HepG2 (cell line): Measurements from ENCODE around the gene CELA2B. TPM values are rescaled to one million over a fixed set of nuclear protein-coding genes. Genes with fewer than 3 reads are reported as not detected.
A peak's percentile ranks its signal among the peaks of the same experiment; 100 is the strongest.

ENCODE experiments used
- ATAC-seq: fragments of 200-7000 bp; cut with Tn5 transposase; 3 replicates; pipeline ENCODE4 v1.9.1; 2020; ENCODE audit warnings: mild to moderate bottlenecking, moderate library complexity
- BruUV-seq: library from RNA; stranded (reverse); fragments of 400-500 nt; replicated peaks from 2 replicates; lab custom pipeline; 2021; lab: Mats Ljungman, UMichigan
- CTCF ChIA-PET: fragments of 300-600 bp; formaldehyde crosslinking; extraction: SDS; loops from one replicate; lab custom pipeline; 2021; ENCODE audit warnings: low total read pairs, inconsistent platforms, low intra/inter-chr PET ratio; lab: Yijun Ruan, JAX
- POLR2A ChIA-PET: fragments of 350-600 bp; sonication (Branson Sonifier 250); formaldehyde crosslinking; loops from one replicate; lab custom pipeline; 2020; ENCODE audit warnings: antibody characterized with exemption, inconsistent platforms; lab: Yijun Ruan, JAX
- DNase-seq: peaks from one replicate; pipeline ENCODE4 v3.0.0-alpha.2; 2015; ENCODE audit warnings: low spot score
- FAIRE-seq: peaks from 3 replicates; lab custom pipeline; 2011; peaks lifted over from hg19 to GRCh38; lab: Jason Lieb, UNC
- H2AFZ ChIP-seq: one replicate; pipeline ENCODE4 v1.6.1; 2011; ENCODE audit warnings: low read length, inconsistent platforms
- H3K27ac ChIP-seq: fragments of 300-600 bp; 3 replicates; pipeline ENCODE4 v1.8.0; 2011; ENCODE audit warnings: mixed run types, mild to moderate bottlenecking, mixed read lengths, low read length, inconsistent platforms; ENCODE audit not compliant: insufficient read depth; ENCODE audit errors: extremely low read length
- H3K27me3 ChIP-seq, 2 experiments: fragments of 200-600 bp in 1 of 2; 2 replicates in 1 of 2; 3 replicates in 1 of 2; pipeline versions ENCODE4 v1.6.0 to v1.8.0; 2011; ENCODE audit warnings: low read length in 2 of 2, mild to moderate bottlenecking in 2 of 2, moderate library complexity in 2 of 2, inconsistent platforms in 1 of 2; ENCODE audit not compliant: insufficient read depth in 2 of 2, control insufficient read depth in 1 of 2
- H3K36me3 ChIP-seq, 2 experiments: fragments of 200-600 bp in 1 of 2; replicated peaks in 1 of 2; 2 replicates in 1 of 2; 3 replicates in 1 of 2; pipeline versions ENCODE4 v1.5.1 to v1.8.0; 2011; ENCODE audit warnings: low read length in 2 of 2, inconsistent platforms in 1 of 2; ENCODE audit not compliant: insufficient read depth in 2 of 2, control insufficient read depth in 1 of 2
- H3K4me1 ChIP-seq: 2 replicates; pipeline ENCODE4 v1.5.1; 2012; ENCODE audit warnings: low read length, inconsistent platforms; ENCODE audit not compliant: insufficient read depth
- H3K4me2 ChIP-seq: 2 replicates; pipeline ENCODE4 v1.6.0; 2011; ENCODE audit warnings: low read depth, low read length, inconsistent platforms
- H3K4me3 ChIP-seq, 3 experiments: fragments of 200-600 bp in 1 of 3; sonication (generic), shearing (Covaris generic) in 1 of 3; replicated peaks in 1 of 3; 2 replicates each; pipeline ENCODE4 v1.5.1; 2011 to 2016; ENCODE audit warnings: low read length in 3 of 3, inconsistent platforms in 2 of 3, low read depth in 2 of 3, mild to moderate bottlenecking in 2 of 3, control low read depth in 1 of 3, mixed read lengths in 1 of 3; ENCODE audit not compliant: insufficient read depth in 1 of 3
- H3K79me2 ChIP-seq: one replicate; pipeline ENCODE4 v1.6.1; 2011; ENCODE audit warnings: low read length, inconsistent platforms; ENCODE audit not compliant: insufficient read depth
- H3K9ac ChIP-seq: 2 replicates; pipeline ENCODE4 v1.6.0; 2011; ENCODE audit warnings: mild to moderate bottlenecking, low read depth, low read length, inconsistent platforms; ENCODE audit not compliant: insufficient read depth
- H3K9me3 ChIP-seq: 2 replicates; pipeline ENCODE4 v1.5.1; 2012; ENCODE audit warnings: mild to moderate bottlenecking, low read length
- H4K20me1 ChIP-seq: 2 replicates; pipeline ENCODE4 v1.6.0; 2011; ENCODE audit warnings: inconsistent platforms, mild to moderate bottlenecking, low read length, moderate library complexity; ENCODE audit not compliant: insufficient read depth
- AGO1 ChIP-seq: fragments of 200-400 bp; formaldehyde crosslinking; IDR thresholded peaks from 2 replicates; pipeline ENCODE4 v1.6.1; 2017; ENCODE audit warnings: mild to moderate bottlenecking, low read depth, low read length, moderate library complexity; ENCODE audit not compliant: poor library complexity, severe bottlenecking
- CHD4 ChIP-seq: fragments of 200-600 bp; sonication (generic); IDR thresholded peaks from 2 replicates; pipeline ENCODE4 v1.7.0; 2017; ENCODE audit warnings: mild to moderate bottlenecking, low read length, borderline replicate concordance
- ESRRA ChIP-seq: sonication (generic); formaldehyde crosslinking; IDR thresholded peaks from 2 replicates; pipeline ENCODE4 v1.5.1; 2020; ENCODE audit warnings: mild to moderate bottlenecking, low read depth, missing genetic modification reagents
- HIVEP1 ChIP-seq: sonication (generic); formaldehyde crosslinking; IDR thresholded peaks from 2 replicates; pipeline ENCODE4 v1.4.0; 2020; ENCODE audit warnings: mild to moderate bottlenecking, missing genetic modification reagents
- RNF219 ChIP-seq: sonication (generic); formaldehyde crosslinking; IDR thresholded peaks from 2 replicates; pipeline ENCODE4 v1.5.0; 2020; ENCODE audit warnings: mild to moderate bottlenecking, missing genetic modification reagents
- ZFP90 ChIP-seq: sonication (generic); formaldehyde crosslinking; IDR thresholded peaks from 2 replicates; pipeline ENCODE4 v1.8.0; 2022; ENCODE audit warnings: missing genetic modification reagents, mild to moderate bottlenecking, inconsistent platforms, borderline replicate concordance
- ZKSCAN8 ChIP-seq: IDR thresholded peaks from 2 replicates; pipeline ENCODE4 v1.6.1; 2016; ENCODE audit warnings: borderline replicate concordance, missing genetic modification reagents, missing compliant biosample characterization
- ZNF24 ChIP-seq: fragments of 450-650 bp; IDR thresholded peaks from 2 replicates; pipeline ENCODE4 v1.6.1; 2017; ENCODE audit warnings: antibody characterized with exemption, mild to moderate bottlenecking
- ZNF326 ChIP-seq: sonication (generic); formaldehyde crosslinking; IDR thresholded peaks from 2 replicates; pipeline ENCODE4 v1.4.0; 2020; ENCODE audit warnings: missing genetic modification reagents, borderline replicate concordance
- ZNF563 ChIP-seq: sonication (generic); formaldehyde crosslinking; IDR thresholded peaks from 2 replicates; pipeline ENCODE4 v1.8.0; 2022; ENCODE audit warnings: mild to moderate bottlenecking, moderate library complexity, missing genetic modification reagents
- ZNF607 ChIP-seq: sonication (generic); formaldehyde crosslinking; IDR thresholded peaks from 2 replicates; pipeline ENCODE4 v1.5.1; 2020; ENCODE audit warnings: missing genetic modification reagents, mild to moderate bottlenecking, borderline replicate concordance
- ZNF629 ChIP-seq: sonication (generic); formaldehyde crosslinking; conservative IDR thresholded peaks from 2 replicates; pipeline ENCODE4 v1.5.0; 2020; ENCODE audit warnings: missing genetic modification reagents
- WGBS: methylation state at CpG from one replicate; pipeline ENCODE4 v1.1.6; 2017; ENCODE audit warnings: low lambda C conversion rate; 5-methylcytosine and 5-hydroxymethylcytosine counted together
- in situ Hi-C: cut with HindIII; loops from 2 replicates; pipeline ENCODE4 v1.10.0; 2017; ENCODE audit warnings: low pct_unique_long_range_greater_than_20kb; ENCODE audit not compliant: extremely low pct_ligation_motif_present
- intact Hi-C: fragments of 100-400 bp; cut with micrococcal nuclease; formaldehyde crosslinking; loops from one replicate; pipeline ENCODE4 v1.10.0; 2022; ENCODE audit not compliant: unreplicated experiment
- polyA plus RNA-seq, 8 experiments: library from polyadenylated mRNA; depleted of rRNA in 3 of 8; stranded (reverse) in 7 of 8; unstranded in 1 of 8; fragments of >200 nt; fragmentation: Illumina TruSeq in 4 of 8; extraction: Trizol in 4 of 8; gene quantifications; 2 replicates each; pipeline versions ENCODE4 v1.2.1 to v1.2.3, GENCODE V29; 2011 to 2016; ENCODE audit warnings: low read depth in 4 of 8, missing spikeins in 1 of 8, mixed read lengths in 1 of 8; ENCODE audit not compliant: insufficient read depth in 1 of 8
- total RNA-seq, 5 experiments: library from RNA; depleted of rRNA; stranded (reverse); fragments of >200 nt; fragmentation: Illumina TruSeq; extraction: Trizol; gene quantifications; 2 replicates each; pipeline ENCODE4 v1.2.3, GENCODE V29; 2016; ENCODE audit warnings: low read depth in 1 of 5

Gene CELA2B
- total and polyA plus RNA-seq, 2 of the 13 experiments (the other 11 are each of a cell fraction or from before 2014, with no cell fraction given), result not detected

GRCh38 chr1:15448877-15449462 lies 26.9 kb upstream of the CELA2B start:
- ChIA-PET CTCF (no interaction called here), POLR2A (no interaction called here)
- no peaks in the 10 kb centered on the region for H4K20me1 ChIP-seq
- BruUV-seq, result no TSS peak
- intact Hi-C loops, result no loop called here
- no peaks in the 10 kb centered on the region; a peak in 1 of 5 replicates for H3K27me3 ChIP-seq
- in situ Hi-C loops, result no loop called here
- no peak for TF ChIP-seq AGO1
- TF ChIP-seq CHD4, result 0 out of 2 replicates have a peak, but pooled peaks have one; percentile 50
- peak; percentile 84 for TF ChIP-seq ZNF629 (CRISPR knock-in tag)
- no peak for TF ChIP-seq ZNF24
- TF ChIP-seq ZNF563 (CRISPR knock-in tag), result no peak
- no peak for TF ChIP-seq RNF219 (CRISPR knock-in tag)
- TF ChIP-seq ESRRA (CRISPR knock-in tag), result no peak
- TF ChIP-seq ZNF326 (CRISPR knock-in tag), result no peak
- no peak for TF ChIP-seq ZNF607 (CRISPR knock-in tag)
- TF ChIP-seq HIVEP1 (CRISPR knock-in tag), result no peak
- TF ChIP-seq ZFP90 (CRISPR knock-in tag), result no peak
- no peak for TF ChIP-seq ZKSCAN8
- H3K4me2 ChIP-seq, result no peak overlapping the region
- H3K9me3 ChIP-seq, result no peaks in the 10 kb centered on the region
- no peak for DNase-seq
- no peak overlapping the region for H3K4me3 ChIP-seq
- no peak for ATAC-seq
- H2AFZ ChIP-seq, result no peak overlapping the region
- no peaks in the 10 kb centered on the region for H3K79me2 ChIP-seq
- FAIRE-seq, result no peak
- WGBS, result 42% methylated on average over 3 of the region's 3 CpGs
- H3K9ac ChIP-seq, result no peak overlapping the region
- peaks cover 7% of the 10 kb centered on the region for H3K4me1 ChIP-seq
- no peaks in the 10 kb centered on the region for H3K36me3 ChIP-seq
- no peak overlapping the region for H3K27ac ChIP-seq
